Measurements from ENCODE around the gene ZBTB7C. TPM values are rescaled to one million over a fixed set of nuclear protein-coding genes. Genes with fewer than 3 reads are reported as not detected.

The ZBTB7C gene
- total and polyA plus RNA-seq, 2 of the 4 experiments (the other 2 are of a cell fraction): not detected

- TF ChIP-seq RCOR1 (IDR thresholded peaks at IDR 0.05; ENCODE audit: insufficient replicate concordance, low read length) (no peak), SMC3 (IDR thresholded peaks at IDR 0.05; ENCODE audit: low read depth, low read length) (no peak), CHD1 (IDR thresholded peaks at IDR 0.05; ENCODE audit: low read depth, low read length) (no peak), MXI1 (IDR thresholded peaks at IDR 0.05; ENCODE audit: borderline replicate concordance, low read depth, low read length) (no peak), MAFK (IDR thresholded peaks at IDR 0.05; ENCODE audit: low read depth, low read length) (no peak), CEBPB (IDR thresholded peaks at IDR 0.05; ENCODE audit: low read depth, low read length) (no peak), BHLHE40 (IDR thresholded peaks at IDR 0.05; ENCODE audit: low read depth, low read length) (no peak), MAZ (IDR thresholded peaks at IDR 0.05; ENCODE audit: borderline replicate concordance, low read depth, low read length) (no peak), NFE2L2 (IDR thresholded peaks at IDR 0.05; ENCODE audit: low read depth, low read length) (no peak)
- no peak for ATAC-seq (ENCODE audit: low read depth)
Observed at GRCh38 chr18:47978603-47979002, 430.6 kb downstream of the ZBTB7C start.

More at GRCh38 chr18:47978603-47979002, 430.6 kb downstream of the ZBTB7C start:
- Histone ChIP-seq H3K4ac (ENCODE audit: low read depth, low read length) (no peak overlapping the region), H3K9me1 (ENCODE audit: insufficient read depth, low read length) (no peaks in the 10 kb centered on the region), H2BK120ac (ENCODE audit: low read depth, low read length) (no peak overlapping the region), H3K27ac (ENCODE audit: insufficient read depth, low read length) (no peak overlapping the region), H4K20me1 (ENCODE audit: insufficient read depth, low read length) (no peaks in the 10 kb centered on the region), H2BK5ac (ENCODE audit: low read depth, low read length, poor library complexity, severe bottlenecking) (no peak overlapping the region), H3K9ac (ENCODE audit: low read depth, low read length) (no peak overlapping the region), H2BK20ac (ENCODE audit: low read depth, low read length) (no peak overlapping the region), H3K27me3 (ENCODE audit: control insufficient read depth, insufficient read depth, low read length) (peaks cover 13% of the 10 kb centered on the region), H3K4me1 (ENCODE audit: control insufficient read depth, insufficient read depth, low read length) (no peaks in the 10 kb centered on the region), H3K4me2 (ENCODE audit: low read depth, low read length) (no peak overlapping the region), H2AK9ac (replicated peaks; ENCODE audit: low read depth, low read length, poor library complexity) (no peak overlapping the region), H4K5ac (ENCODE audit: low read depth, low read length) (no peak overlapping the region), H2AK5ac (ENCODE audit: low read depth, low read length) (no peak overlapping the region), H4K91ac (ENCODE audit: insufficient read depth, low read depth, low read length) (no peak overlapping the region), H3K23ac (ENCODE audit: low read depth, low read length) (no peak overlapping the region), H3K36me3 (ENCODE audit: control insufficient read depth, insufficient read depth, low read length) (no peaks in the 10 kb centered on the region), H3K4me3 (ENCODE audit: insufficient read depth, low read depth, low read length) (no peak overlapping the region), H3K56ac (ENCODE audit: extremely low read depth, insufficient read depth, low read length) (no peak overlapping the region), H3K14ac (replicated peaks; ENCODE audit: low read depth, low read length) (no peak overlapping the region), H3K18ac (ENCODE audit: low read depth, low read length) (no peak overlapping the region), H2BK15ac (ENCODE audit: low read depth, low read length) (no peak overlapping the region), H4K8ac (ENCODE audit: low read depth in 2 of 2, low read length in 2 of 2) (no peak overlapping the region), H3K79me1 (ENCODE audit: low read depth in 1 of 2, low read length in 2 of 2) (no peaks in the 10 kb centered on the region), H3K9me3 (ENCODE audit: control insufficient read depth, insufficient read depth, low read length) (no peaks in the 10 kb centered on the region), H2AFZ (replicated peaks; ENCODE audit: low read length, poor library complexity) (no peak overlapping the region)
- intact Hi-C loops (cut with micrococcal nuclease): no loop called here
- no peak for DNase-seq
- ChIA-PET POLR2A (ENCODE audit: unreplicated experiment) (no interaction called here), CTCF (no interaction called here)
- dilution Hi-C loops (cut with HindIII; ENCODE audit: low sequenced_read_pairs, unreplicated experiment): no loop called here
- BruUV-seq (replicated peaks): no TSS peak
- WGBS, 2 experiments (ENCODE audit: extremely low coverage in 2 of 2, insufficient read length in 1 of 2): no CpG with 5 or more reads among the region's 1 CpG
- in situ Hi-C loops (cut with MboI; ENCODE audit: low sequenced_read_pairs): no loop called here
